Ovary (tissue), 9 donors: ENCODE data around the gene ITPR2. TPM values are rescaled to one million over a fixed set of nuclear protein-coding genes. Genes with fewer than 3 reads are reported as not detected.

Experiments used
- DNase-seq, 5 donors: peaks; one replicate each; pipeline ENCODE4 v3.0.0-alpha.2; 2019 to 2020
- H3K27ac ChIP-seq, 2 donors: fragments of 200-600 bp; one replicate each; pipeline versions ENCODE4 v1.5.1 to v1.8.0; 2019 to 2022
- H3K27me3 ChIP-seq: fragments of 200-600 bp; one replicate; pipeline ENCODE4 v1.8.0; 2022
- H3K36me3 ChIP-seq: fragments of 200-600 bp; sonication (generic); one replicate; pipeline ENCODE4 v1.5.1; 2019
- H3K4me1 ChIP-seq: one replicate; pipeline ENCODE4 v1.8.1; 2013; ENCODE audit warnings: mild to moderate bottlenecking, moderate library complexity; ENCODE audit not compliant: insufficient read depth
- H3K4me3 ChIP-seq: fragments of 200-600 bp; sonication (generic); one replicate; pipeline ENCODE4 v1.5.1; 2017
- H3K9me3 ChIP-seq, 2 donors: fragments of 200-600 bp in 1 of 2; sonication (generic) in 1 of 2; one replicate each; pipeline versions ENCODE4 v1.5.1 to v1.8.1; 2013 to 2019; ENCODE audit warnings: mild to moderate bottlenecking in 1 of 2, moderate library complexity in 1 of 2
- CTCF ChIP-seq, 3 donors: fragments of 450-650 bp in 2 of 3; fragments of 200-600 bp in 1 of 3; IDR thresholded peaks; one replicate each; pipeline versions ENCODE4 v1.5.1 to v1.8.0; 2016 to 2022; ENCODE audit warnings: antibody characterized with exemption in 3 of 3, mild to moderate bottlenecking in 1 of 3
- EP300 ChIP-seq: sonication (generic); formaldehyde crosslinking; IDR thresholded peaks from one replicate; pipeline ENCODE4 v1.6.1; 2017; ENCODE audit warnings: antibody characterized with exemption
- POLR2A ChIP-seq: fragments of 450-650 bp; IDR thresholded peaks from one replicate; pipeline ENCODE4 v1.6.1; 2017; ENCODE audit warnings: antibody characterized with exemption, mild to moderate bottlenecking, moderate library complexity
- WGBS, 3 donors: extraction: QIAGEN DNeasy Blood & Tissue Kit in 1 of 3; methylation state at CpG; one replicate each; pipeline versions ENCODE4 v1.1.5 to v1.1.7; 2013 to 2017; 5-methylcytosine and 5-hydroxymethylcytosine counted together
- intact Hi-C, 4 donors: fragments of 100-400 bp; cut with DNase I; formaldehyde crosslinking; loops; one replicate each; pipeline versions ENCODE4 v1.11.0 to v1.15.1; 2022 to 2023
- polyA plus RNA-seq, 2 donors: library from polyadenylated mRNA; stranded (reverse); fragments of 200-250 nt in 1 of 2; fragments of 350-450 nt in 1 of 2; fragmentation: Illumina TruSeq in 1 of 2; extraction: RNeasy Lipid Tissue Mini Kit (QIAGEN cat#74804) in 1 of 2; gene quantifications; one replicate each; pipeline ENCODE4 v1.2.3, GENCODE V29; 2013 to 2014
- total RNA-seq, 7 donors: library from RNA; depleted of rRNA in 2 of 7; stranded (reverse); fragments of >200 nt in 2 of 7; fragmentation: NEBNext Ultra II Directional in 3 of 7; extraction: Animal tissue kit (Norgen Biotek cat#: 25700) in 3 of 7; gene quantifications; one replicate each; pipeline versions ENCODE4 v1.1.0 to v1.2.4, GENCODE V29; 2016 to 2023
- donor health status: DM: no; HTN: no; CAD: no; lungs with moderate emphysema.
- donor health status: DM: no; HTN: no; CAD: no.
- donor health status: Bipolar disorder and iron deficiency.
- donor health status: DM: yes; HTN: yes; CAD: no.
- donor health status: DM: no; HTN: no; CAD: no.
- donor health status: DM: yes; HTN: yes; CAD: no.

The ITPR2 gene
- total and polyA plus RNA-seq, 9 donors = 5.9 to 51.1 (median 32.9) TPM

- no peak for DNase-seq
- H3K36me3 ChIP-seq = no peaks in the 10 kb centered on the region
- no peak overlapping the region for H3K27ac ChIP-seq
- H3K4me3 ChIP-seq = no peak overlapping the region
- TF ChIP-seq CTCF (IDR thresholded peaks at IDR 0.05) (no peak), POLR2A (no peak), EP300 (no peak)
- H3K27me3 ChIP-seq = no peaks in the 10 kb centered on the region
- 6 to 11% (median 8%) methylated on average over 6 of the region's 6 CpGs for WGBS, 3 donors
- H3K9me3 ChIP-seq = no peaks in the 10 kb centered on the region
- intact Hi-C loops = no loop called here
- peaks cover 6% of the 10 kb centered on the region for H3K4me1 ChIP-seq
Measured at GRCh38 chr12:26798023-26798422, 35.0 kb downstream of the ITPR2 start.

- H3K4me1 ChIP-seq = peaks cover 6% of the 10 kb centered on the region
- no peaks in the 10 kb centered on the region for H3K9me3 ChIP-seq
- H3K27ac ChIP-seq = no peak overlapping the region
- no peak for TF ChIP-seq CTCF (IDR thresholded peaks at IDR 0.05)
- TF ChIP-seq EP300 = no peak
- no peak for TF ChIP-seq POLR2A
- intact Hi-C loops = no loop called here
- no peaks in the 10 kb centered on the region for H3K36me3 ChIP-seq
- no peaks in the 10 kb centered on the region for H3K27me3 ChIP-seq
- no peak for DNase-seq
- 92 to 100% (median 92%) methylated on average over 3 of the region's 3 CpGs for WGBS, 3 donors
- H3K4me3 ChIP-seq = no peak overlapping the region
Measured at GRCh38 chr12:26795910-26796309, 37.1 kb downstream of the ITPR2 start.

DNA sequence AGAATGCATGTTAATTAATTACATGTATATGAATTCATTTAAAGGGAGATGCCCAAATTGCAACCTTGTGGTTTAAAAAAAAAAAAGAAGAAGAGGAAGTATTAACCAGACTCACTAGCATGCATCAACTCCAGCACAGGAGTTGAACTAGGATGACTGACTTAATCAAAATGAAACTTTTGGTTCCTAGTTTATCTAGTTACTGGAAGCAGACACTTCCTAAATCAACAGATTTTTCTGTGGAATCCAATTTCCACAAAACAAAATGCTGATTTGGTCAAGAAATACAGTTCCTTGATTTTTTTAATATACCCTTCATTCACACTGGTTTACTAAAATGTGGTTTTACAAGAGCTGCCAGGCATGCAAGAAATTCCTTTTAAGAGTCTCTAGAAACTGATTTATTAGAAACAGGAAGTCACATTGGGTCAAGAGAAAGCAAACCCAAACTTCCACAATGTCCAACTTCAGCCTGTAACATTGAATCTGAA lies 41.6 kb downstream of the ITPR2 start:
- intact Hi-C loops = no loop called here
- no peaks in the 10 kb centered on the region for H3K9me3 ChIP-seq
- TF ChIP-seq CTCF (IDR thresholded peaks at IDR 0.05) (no peak), POLR2A (no peak), EP300 (no peak)
- H3K4me1 ChIP-seq = no peaks in the 10 kb centered on the region
- DNase-seq = no peak
- no peaks in the 10 kb centered on the region for H3K36me3 ChIP-seq
- H3K27ac ChIP-seq = no peak overlapping the region
- no peak overlapping the region for H3K4me3 ChIP-seq
- no peaks in the 10 kb centered on the region for H3K27me3 ChIP-seq

GRCh38 chr12:26790645-26790994 lies 42.4 kb downstream of the ITPR2 start:
- intact Hi-C loops = no loop called here
- H3K36me3 ChIP-seq = no peaks in the 10 kb centered on the region
- H3K9me3 ChIP-seq = no peaks in the 10 kb centered on the region
- H3K4me1 ChIP-seq = no peaks in the 10 kb centered on the region
- no peak for DNase-seq
- no peak overlapping the region for H3K27ac ChIP-seq
- TF ChIP-seq CTCF (IDR thresholded peaks at IDR 0.05) (no peak), POLR2A (no peak), EP300 (no peak)
- 73 to 82% (median 75%) methylated on average over 1 of the region's 1 CpG for WGBS, 3 donors
- H3K4me3 ChIP-seq = no peak overlapping the region
- no peaks in the 10 kb centered on the region for H3K27me3 ChIP-seq
